HG02852 (cell line): Measurements from ENCODE around the gene OR4N5.

Experiments
- ATAC-seq: cut with Tn5 transposase; IDR thresholded peaks from one replicate; pipeline ENCODE4 v1.9.1; 2021; ENCODE audit warnings: mild to moderate bottlenecking, moderate library complexity; ENCODE audit not compliant: unreplicated experiment

Gene OR4N5

GRCh38 chr14:20194101-20194500 lies 55.5 kb downstream of the OR4N5 start:
- ATAC-seq = no peak
